ENCODE results near the gene P4HA3. TPM values are rescaled to one million over a fixed set of nuclear protein-coding genes. Genes with fewer than 3 reads are reported as not detected.

The P4HA3 gene
- total RNA-seq, 2 experiments from 2014 or later, result not detected

- H3K9me3 Mint-ChIP-seq, result no peaks in the 10 kb centered on the region
- DNase-seq, result no peak
- ATAC-seq, result no peak
- ChIA-PET CTCF (interaction anchor here (1.3 kb wide), 1 partner anchor 170 kb away, joined by 4 read pairs; no protein-coding TSS in a partner anchor), POLR2A (no interaction called here)
- no peaks in the 10 kb centered on the region for H3K4me1 Mint-ChIP-seq (ENCODE audit: low read depth)
- H3K27me3 Mint-ChIP-seq, result no peaks in the 10 kb centered on the region
- H3K4me3 Mint-ChIP-seq, result no peak overlapping the region
- H3K36me3 Mint-ChIP-seq (ENCODE audit: low read depth), result no peaks in the 10 kb centered on the region
- H3K27ac Mint-ChIP-seq, result no peak overlapping the region
- intact Hi-C loops (cut with micrococcal nuclease), result no loop called here
- TF ChIP-seq CTCF (IDR thresholded peaks at IDR 0.05), result no peak
Measured at GRCh38 chr11:74282914-74283371, 28.5 kb downstream of the P4HA3 start.

- H3K4me3 Mint-ChIP-seq, result no peak overlapping the region
- no peaks in the 10 kb centered on the region for H3K4me1 Mint-ChIP-seq (ENCODE audit: low read depth)
- H3K27me3 Mint-ChIP-seq, result no peaks in the 10 kb centered on the region
- no peak overlapping the region for H3K27ac Mint-ChIP-seq
- POLR2A ChIA-PET, result no interaction called here
- ATAC-seq (no peak), DNase-seq (no peak)
- no peaks in the 10 kb centered on the region for H3K36me3 Mint-ChIP-seq (ENCODE audit: low read depth)
- intact Hi-C loops (cut with micrococcal nuclease), result no loop called here
- H3K9me3 Mint-ChIP-seq, result no peaks in the 10 kb centered on the region
- TF ChIP-seq CTCF (IDR thresholded peaks at IDR 0.05), result no peak
- CTCF ChIA-PET, result no interaction called here
Measured at GRCh38 chr11:74282421-74282820, 29.0 kb downstream of the P4HA3 start.

GRCh38 chr11:74280494-74280893 lies 30.9 kb downstream of the P4HA3 start:
- Mint-ChIP-seq H3K36me3 (ENCODE audit: low read depth) (no peaks in the 10 kb centered on the region), H3K27ac (no peak overlapping the region), H3K4me1 (ENCODE audit: low read depth) (no peaks in the 10 kb centered on the region), H3K27me3 (peaks cover 2% of the 10 kb centered on the region), H3K9me3 (no peaks in the 10 kb centered on the region), H3K4me3 (no peak overlapping the region)
- TF ChIP-seq CTCF (IDR thresholded peaks at IDR 0.05), result no peak
- ChIA-PET POLR2A (no interaction called here), CTCF (no interaction called here)
- ATAC-seq (no peak), DNase-seq (no peak)
- intact Hi-C loops (cut with micrococcal nuclease), result no loop called here

- Mint-ChIP-seq H3K9me3 (no peaks in the 10 kb centered on the region), H3K27ac (no peak overlapping the region), H3K36me3 (ENCODE audit: low read depth) (no peaks in the 10 kb centered on the region), H3K4me3 (no peak overlapping the region), H3K27me3 (peaks cover 3% of the 10 kb centered on the region), H3K4me1 (ENCODE audit: low read depth) (no peaks in the 10 kb centered on the region)
- intact Hi-C loops (cut with micrococcal nuclease), result no loop called here
- ChIA-PET CTCF (interaction anchor here (0.6 to 1.4 kb wide), 4 partner anchors 8 to 79 kb away, joined by 3 to 6 read pairs (median 3); no protein-coding TSS in a partner anchor), POLR2A (no interaction called here)
- ATAC-seq (no peak), DNase-seq (no peak)
- TF ChIP-seq CTCF (IDR thresholded peaks at IDR 0.05), result no peak
Measured at GRCh38 chr11:74279256-74279655, 32.2 kb downstream of the P4HA3 start.

GRCh38 chr11:74278721-74279161 lies 32.7 kb downstream of the P4HA3 start:
- Mint-ChIP-seq H3K36me3 (ENCODE audit: low read depth) (no peaks in the 10 kb centered on the region), H3K4me1 (ENCODE audit: low read depth) (no peaks in the 10 kb centered on the region), H3K9me3 (no peaks in the 10 kb centered on the region), H3K27me3 (peaks cover 5% of the 10 kb centered on the region), H3K27ac (no peak overlapping the region), H3K4me3 (no peak overlapping the region)
- no peak for TF ChIP-seq CTCF (IDR thresholded peaks at IDR 0.05)
- ChIA-PET POLR2A (no interaction called here), CTCF (interaction anchor here (0.6 to 1.4 kb wide), 4 partner anchors 9 to 79 kb away, joined by 3 to 6 read pairs (median 3); no protein-coding TSS in a partner anchor)
- ATAC-seq (no peak), DNase-seq (no peak)
- intact Hi-C loops (cut with micrococcal nuclease), result no loop called here
